Smooth muscle cell (in vitro differentiated cells): ENCODE measurements around the gene GCNT2. TPM values are rescaled to one million over a fixed set of nuclear protein-coding genes. Genes with fewer than 3 reads are reported as not detected.

Source experiments
- DNase-seq: peaks from one replicate; lab custom pipeline; 2025; ENCODE audit not compliant: unreplicated experiment; lab: John Stamatoyannopoulos, UW
- H2AFZ ChIP-seq: fragments of 200-600 bp; sonication (generic); 2 replicates; pipeline ENCODE4 v1.6.0; 2016; ENCODE audit warnings: antibody characterized with exemption, low read depth, mild to moderate bottlenecking
- H3F3A ChIP-seq: fragments of 200-600 bp; sonication (generic); 2 replicates; pipeline ENCODE4 v1.6.0; 2017; ENCODE audit warnings: antibody characterized with exemption, low read depth
- H3K27ac ChIP-seq: fragments of 200-600 bp; sonication (generic); 2 replicates; pipeline ENCODE4 v1.5.1; 2016; ENCODE audit warnings: low read depth, mild to moderate bottlenecking
- H3K27me3 ChIP-seq: fragments of 200-600 bp; sonication (generic); 2 replicates; pipeline ENCODE4 v1.6.1; 2016; ENCODE audit warnings: low read depth, mild to moderate bottlenecking
- H3K36me3 ChIP-seq: fragments of 200-600 bp; sonication (generic); 2 replicates; pipeline ENCODE4 v1.5.1; 2016; ENCODE audit warnings: low read depth
- H3K4me1 ChIP-seq: fragments of 200-600 bp; sonication (generic); 2 replicates; pipeline ENCODE4 v1.5.1; 2016; ENCODE audit warnings: low read depth
- H3K4me2 ChIP-seq: fragments of 200-600 bp; sonication (generic); 2 replicates; pipeline ENCODE4 v1.6.0; 2016; ENCODE audit warnings: mild to moderate bottlenecking
- H3K4me3 ChIP-seq: fragments of 200-600 bp; sonication (generic); 2 replicates; pipeline ENCODE4 v1.5.1; 2016; ENCODE audit warnings: mild to moderate bottlenecking
- H3K79me2 ChIP-seq: fragments of 200-600 bp; sonication (generic); 2 replicates; pipeline ENCODE4 v1.6.0; 2016; ENCODE audit warnings: low read depth, mild to moderate bottlenecking
- H3K9ac ChIP-seq: fragments of 200-600 bp; sonication (generic); 2 replicates; pipeline ENCODE4 v1.6.0; 2016; ENCODE audit warnings: low read depth
- H3K9me3 ChIP-seq: fragments of 200-600 bp; sonication (generic); replicated peaks from 2 replicates; pipeline ENCODE4 v1.5.1; 2016; ENCODE audit warnings: low read depth
- H4K20me1 ChIP-seq: fragments of 200-600 bp; sonication (generic); 2 replicates; pipeline ENCODE4 v1.6.0; 2016; ENCODE audit warnings: low read depth
- WGBS: methylation state at CpG from one replicate; pipeline ENCODE4 v1.1.7; 2016; ENCODE audit warnings: low lambda C conversion rate; 5-methylcytosine and 5-hydroxymethylcytosine counted together
- polyA plus RNA-seq: library from polyadenylated mRNA; unstranded; fragments of >200 nt; fragmentation: Nextera tagmentation; extraction: Ambion mirVana; gene quantifications from 2 replicates; pipeline ENCODE4 v1.2.1, GENCODE V29; 2016
- small RNA-seq: library from RNA; depleted of rRNA; stranded (forward); fragments of <200 nt; gene quantifications from one replicate; pipeline ENCODE3, GENCODE V24; 2014
- total RNA-seq: library from RNA; depleted of rRNA; stranded (reverse); fragments of >200 nt; gene quantifications from 2 replicates; pipeline ENCODE4 v1.2.3, GENCODE V29; 2014
- TF ChIP-seq, protein P1 (sequence below): fragments of 200-600 bp; sonication (generic); IDR thresholded peaks from 2 replicates; pipeline ENCODE4 v1.5.1; 2017; ENCODE audit warnings: borderline replicate concordance, mild to moderate bottlenecking, antibody characterized with exemption; ENCODE audit not compliant: insufficient read depth, poor library complexity, severe bottlenecking

Gene GCNT2
- total and polyA plus RNA-seq, 2 experiments from 2014 or later, result 0.13 to 2.4 TPM

- no peaks in the 10 kb centered on the region for H3K79me2 ChIP-seq
- no peak overlapping the region for H3K4me3 ChIP-seq
- no peaks in the 10 kb centered on the region for H4K20me1 ChIP-seq
- no peak overlapping the region for H3K9ac ChIP-seq
- WGBS, result 96% methylated on average over 7 of the region's 7 CpGs
- TF ChIP-seq, protein P1, sequence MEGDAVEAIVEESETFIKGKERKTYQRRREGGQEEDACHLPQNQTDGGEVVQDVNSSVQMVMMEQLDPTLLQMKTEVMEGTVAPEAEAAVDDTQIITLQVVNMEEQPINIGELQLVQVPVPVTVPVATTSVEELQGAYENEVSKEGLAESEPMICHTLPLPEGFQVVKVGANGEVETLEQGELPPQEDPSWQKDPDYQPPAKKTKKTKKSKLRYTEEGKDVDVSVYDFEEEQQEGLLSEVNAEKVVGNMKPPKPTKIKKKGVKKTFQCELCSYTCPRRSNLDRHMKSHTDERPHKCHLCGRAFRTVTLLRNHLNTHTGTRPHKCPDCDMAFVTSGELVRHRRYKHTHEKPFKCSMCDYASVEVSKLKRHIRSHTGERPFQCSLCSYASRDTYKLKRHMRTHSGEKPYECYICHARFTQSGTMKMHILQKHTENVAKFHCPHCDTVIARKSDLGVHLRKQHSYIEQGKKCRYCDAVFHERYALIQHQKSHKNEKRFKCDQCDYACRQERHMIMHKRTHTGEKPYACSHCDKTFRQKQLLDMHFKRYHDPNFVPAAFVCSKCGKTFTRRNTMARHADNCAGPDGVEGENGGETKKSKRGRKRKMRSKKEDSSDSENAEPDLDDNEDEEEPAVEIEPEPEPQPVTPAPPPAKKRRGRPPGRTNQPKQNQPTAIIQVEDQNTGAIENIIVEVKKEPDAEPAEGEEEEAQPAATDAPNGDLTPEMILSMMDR, result no peak
- DNase-seq, result no peak
- H3K27me3 ChIP-seq, result no peaks in the 10 kb centered on the region
- no peaks in the 10 kb centered on the region for H3K36me3 ChIP-seq
- H3K9me3 ChIP-seq, result no peaks in the 10 kb centered on the region
- no peaks in the 10 kb centered on the region for H3K4me1 ChIP-seq
- no peak overlapping the region for H3K4me2 ChIP-seq
- no peaks in the 10 kb centered on the region for H3F3A ChIP-seq
- H3K27ac ChIP-seq, result no peak overlapping the region
- no peak overlapping the region for H2AFZ ChIP-seq
Observed at GRCh38 chr6:10676403-10676802, 155.3 kb downstream of the GCNT2 start.

DNA sequence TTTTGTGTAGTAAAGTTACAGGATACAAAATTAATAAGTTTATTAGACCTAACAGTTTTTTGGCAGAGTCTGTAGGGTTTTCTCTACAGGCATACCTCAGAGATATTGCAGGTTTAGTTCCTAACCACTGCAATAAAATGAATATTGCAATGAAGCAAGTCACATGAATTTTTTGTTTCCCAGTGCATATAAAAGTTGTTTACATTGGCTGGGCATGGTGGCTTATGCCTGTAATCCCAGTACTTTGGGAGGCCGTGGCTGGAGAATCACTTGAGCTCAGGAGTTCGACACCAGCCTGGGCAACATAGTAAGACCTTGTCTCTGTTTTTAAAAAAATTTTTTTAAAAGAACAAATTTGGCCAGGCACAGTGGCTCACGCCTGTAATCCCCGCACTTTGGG lies 157.3 kb downstream of the GCNT2 start:
- Histone ChIP-seq H3K4me2 (no peak overlapping the region), H3F3A (no peaks in the 10 kb centered on the region), H3K4me3 (no peak overlapping the region), H3K9me3 (no peaks in the 10 kb centered on the region), H4K20me1 (no peaks in the 10 kb centered on the region), H2AFZ (no peak overlapping the region), H3K27me3 (no peaks in the 10 kb centered on the region), H3K9ac (no peak overlapping the region), H3K4me1 (no peaks in the 10 kb centered on the region), H3K79me2 (no peaks in the 10 kb centered on the region), H3K36me3 (no peaks in the 10 kb centered on the region), H3K27ac (no peak overlapping the region)
- DNase-seq, result no peak
- TF ChIP-seq, protein P1, result no peak
- WGBS, result 77% methylated on average over 4 of the region's 4 CpGs

Small RNAs within 50 kb of the gene (small RNA-seq; reads per million reads assigned to genes)
- gene RF00019, result not detected

Other genes starting within 250 kb of the GCNT2 start
- gene TFAP2A, start 106.3 kb upstream of the GCNT2 start, total RNA-seq, result 6.2 and 13.6 TPM in 2 replicates
- 10.1 and 33.9 TPM in 2 replicates for gene TFAP2A, start 106.3 kb upstream of the GCNT2 start, polyA plus RNA-seq
- 2.4 and 6.5 TPM in 2 replicates for gene C6orf52, start 173.3 kb downstream of the GCNT2 start, total RNA-seq
- gene C6orf52, start 173.3 kb downstream of the GCNT2 start, polyA plus RNA-seq, result 7.7 and 9.5 TPM in 2 replicates
- 20.9 and 23.8 TPM in 2 replicates for gene PAK1IP1, start 173.6 kb downstream of the GCNT2 start, total RNA-seq
- gene PAK1IP1, start 173.6 kb downstream of the GCNT2 start, polyA plus RNA-seq, result 19.4 and 22.0 TPM in 2 replicates
- 178 and 180 TPM in 2 replicates for gene TMEM14C, start 201.7 kb downstream of the GCNT2 start, total RNA-seq
- gene TMEM14C, start 201.7 kb downstream of the GCNT2 start, polyA plus RNA-seq, result 180 and 182 TPM in 2 replicates
- gene TMEM14B, start 226.5 kb downstream of the GCNT2 start, total RNA-seq, result 63.7 and 72.2 TPM in 2 replicates
- 95.4 and 104 TPM in 2 replicates for gene TMEM14B, start 226.5 kb downstream of the GCNT2 start, polyA plus RNA-seq